WTC11 (cell line): Measurements from ENCODE around the gene TACR2. TPM values are rescaled to one million over a fixed set of nuclear protein-coding genes. Genes with fewer than 3 reads are reported as not detected.

ENCODE experiments used
- ATAC-seq: fragments of 200-7000 bp; cut with Tn5 transposase; 2 replicates; pipeline ENCODE4 v1.10.0; 2021; ENCODE audit warnings: mild to moderate bottlenecking, moderate library complexity
- CTCF ChIA-PET: fragments of 300-600 bp; sonication (Branson Sonifier 250); formaldehyde crosslinking; loops from one replicate; lab custom pipeline; 2021; ENCODE audit warnings: antibody characterized with exemption; lab: Charles Lee
- POLR2A ChIA-PET: fragments of 350-600 bp; sonication (Branson Sonifier 250); formaldehyde crosslinking; loops from one replicate; lab custom pipeline; 2021; ENCODE audit warnings: antibody characterized with exemption; lab: Charles Lee
- DNase-seq: peaks from one replicate; pipeline ENCODE4 v3.0.0; 2021; ENCODE audit warnings: low spot score
- H3K27ac Mint-ChIP-seq: 2 replicates; pipeline ENCODE4 v1.8.0; 2021; ENCODE audit warnings: mixed read lengths
- H3K27me3 Mint-ChIP-seq: 2 replicates; pipeline ENCODE4 v1.8.0; 2021; ENCODE audit warnings: low read depth, mild to moderate bottlenecking, moderate library complexity, mixed read lengths
- H3K36me3 Mint-ChIP-seq: 2 replicates; pipeline ENCODE4 v1.8.0; 2021; ENCODE audit warnings: mixed read lengths
- H3K4me1 Mint-ChIP-seq: 2 replicates; pipeline ENCODE4 v1.8.0; 2022; ENCODE audit warnings: mixed read lengths
- H3K4me3 Mint-ChIP-seq: 2 replicates; pipeline ENCODE4 v1.8.0; 2021; ENCODE audit warnings: mild to moderate bottlenecking, moderate library complexity, mixed read lengths
- H3K9me3 Mint-ChIP-seq: 2 replicates; pipeline ENCODE4 v1.8.0; 2021; ENCODE audit warnings: mixed read lengths
- CDX4 ChIP-seq: fragments of 250-450 bp; sonication (Bioruptor Pico); IDR thresholded peaks from 2 replicates; pipeline ENCODE4 v1.9.0; 2021; ENCODE audit warnings: moderate library complexity, mild to moderate bottlenecking, inconsistent platforms, borderline replicate concordance
- CREM ChIP-seq: sonication (generic); formaldehyde crosslinking; IDR thresholded peaks from 2 replicates; pipeline ENCODE4 v1.8.1; 2022; ENCODE audit warnings: mild to moderate bottlenecking, missing genetic modification reagents, moderate library complexity
- E2F4 ChIP-seq: sonication (generic); formaldehyde crosslinking; IDR thresholded peaks from 2 replicates; pipeline ENCODE4 v1.8.1; 2022; ENCODE audit warnings: low read depth, mild to moderate bottlenecking, moderate library complexity, missing genetic modification reagents, borderline replicate concordance
- ERG ChIP-seq: fragments of 250-450 bp; sonication (Bioruptor Pico); IDR thresholded peaks from 2 replicates; pipeline ENCODE4 v1.8.0; 2021; ENCODE audit warnings: mild to moderate bottlenecking
- ETV6 ChIP-seq: sonication (generic); formaldehyde crosslinking; IDR thresholded peaks from 2 replicates; pipeline ENCODE4 v1.8.1; 2022; ENCODE audit warnings: mild to moderate bottlenecking, missing genetic modification reagents
- FOXK1 ChIP-seq: sonication (generic); formaldehyde crosslinking; IDR thresholded peaks from 2 replicates; pipeline ENCODE4 v1.8.0; 2022; ENCODE audit warnings: mild to moderate bottlenecking, moderate library complexity, missing genetic modification reagents
- NFE2L1 ChIP-seq: sonication (generic); formaldehyde crosslinking; IDR thresholded peaks from 2 replicates; pipeline ENCODE4 v1.8.1; 2023; ENCODE audit warnings: missing genetic modification reagents
- SMAD3 ChIP-seq: sonication (generic); formaldehyde crosslinking; IDR thresholded peaks from 2 replicates; pipeline ENCODE4 v1.8.0; 2022; ENCODE audit warnings: missing genetic modification reagents, mild to moderate bottlenecking, borderline replicate concordance
- TP53 ChIP-seq: sonication (generic); formaldehyde crosslinking; IDR thresholded peaks from 2 replicates; pipeline ENCODE4 v1.8.1; 2023; ENCODE audit warnings: mild to moderate bottlenecking, missing genetic modification reagents
- USF2 ChIP-seq: sonication (generic); formaldehyde crosslinking; IDR thresholded peaks from 2 replicates; pipeline ENCODE4 v1.8.1; 2023; ENCODE audit warnings: mild to moderate bottlenecking, missing genetic modification reagents, moderate library complexity
- ZNF121 ChIP-seq: sonication (generic); formaldehyde crosslinking; IDR thresholded peaks from 2 replicates; pipeline ENCODE4 v1.8.0; 2023; ENCODE audit warnings: missing genetic modification reagents
- ZNF263 ChIP-seq: sonication (generic); formaldehyde crosslinking; IDR thresholded peaks from 2 replicates; pipeline ENCODE4 v1.8.1; 2022; ENCODE audit warnings: low read depth, mild to moderate bottlenecking, moderate library complexity, missing genetic modification reagents
- ZNF317 ChIP-seq: sonication (generic); formaldehyde crosslinking; IDR thresholded peaks from 2 replicates; pipeline ENCODE4 v1.8.1; 2023; ENCODE audit warnings: low read depth, mild to moderate bottlenecking, moderate library complexity, missing genetic modification reagents, borderline replicate concordance
- ZNF396 ChIP-seq: fragments of 250-450 bp; sonication (Bioruptor Pico); IDR thresholded peaks from 2 replicates; pipeline ENCODE4 v1.8.0; 2021; ENCODE audit warnings: mild to moderate bottlenecking, moderate library complexity, borderline replicate concordance
- total RNA-seq: library from RNA; stranded (reverse); gene quantifications from 3 replicates; pipeline ENCODE4 v1.2.3, GENCODE V29; 2021
- TF ChIP-seq, protein P1 (sequence below): sonication (generic); formaldehyde crosslinking; IDR thresholded peaks from 2 replicates; pipeline ENCODE4 v1.8.0; 2023; ENCODE audit warnings: missing genetic modification reagents, mild to moderate bottlenecking, borderline replicate concordance
- TF ChIP-seq, protein P2 (sequence below): sonication (generic); formaldehyde crosslinking; IDR thresholded peaks from 2 replicates; pipeline ENCODE4 v1.8.0; 2022; ENCODE audit warnings: missing genetic modification reagents

Gene TACR2
- total RNA-seq, 1 experiment from 2014 or later = 0.20 TPM

GRCh38 chr10:69415951-69416350, 767 bp downstream of the TACR2 start (continued):
- TF ChIP-seq E2F4 = no peak
- TF ChIP-seq SMAD3 (CRISPR knock-in tag) = no peak
- TF ChIP-seq ZNF317 (CRISPR knock-in tag) = no peak

DNA sequence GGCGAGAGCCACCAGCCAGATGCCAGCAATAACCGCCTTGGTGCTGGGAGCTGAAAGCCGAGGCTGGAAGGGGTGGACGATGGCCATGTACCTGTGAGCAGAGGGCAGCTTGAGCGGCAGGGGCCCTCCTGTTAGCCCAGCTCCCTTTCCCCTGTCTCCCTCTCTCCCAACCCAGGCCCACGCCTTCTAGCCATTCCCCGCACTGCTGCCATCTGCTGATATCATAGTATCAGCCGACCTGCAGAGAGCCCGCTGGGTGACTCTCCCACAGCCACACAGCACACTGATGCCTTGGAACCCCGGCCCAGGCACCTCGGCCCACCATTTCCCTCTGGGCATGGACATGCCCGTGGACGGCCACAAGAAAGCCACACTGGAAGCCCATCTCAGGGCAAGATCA, 1.7 kb downstream of the TACR2 start:
- ChIA-PET POLR2A (no interaction called here), CTCF (interaction anchor here (0.6 to 1.5 kb wide), 2 partner anchors 92 to 428 kb away, joined by 3 to 4 read pairs; no protein-coding TSS in a partner anchor)
- Mint-ChIP-seq H3K27me3 (no peaks in the 10 kb centered on the region; the same call in 1 of the 2 replicates), H3K4me3 (no peak overlapping the region), H3K9me3 (no peaks in the 10 kb centered on the region), H3K27ac (no peak overlapping the region), H3K36me3 (no peaks in the 10 kb centered on the region), H3K4me1 (peaks cover 3% of the 10 kb centered on the region; the same call in 1 of the 2 replicates)
- TF ChIP-seq USF2 = no peak
- TF ChIP-seq, protein P1, sequence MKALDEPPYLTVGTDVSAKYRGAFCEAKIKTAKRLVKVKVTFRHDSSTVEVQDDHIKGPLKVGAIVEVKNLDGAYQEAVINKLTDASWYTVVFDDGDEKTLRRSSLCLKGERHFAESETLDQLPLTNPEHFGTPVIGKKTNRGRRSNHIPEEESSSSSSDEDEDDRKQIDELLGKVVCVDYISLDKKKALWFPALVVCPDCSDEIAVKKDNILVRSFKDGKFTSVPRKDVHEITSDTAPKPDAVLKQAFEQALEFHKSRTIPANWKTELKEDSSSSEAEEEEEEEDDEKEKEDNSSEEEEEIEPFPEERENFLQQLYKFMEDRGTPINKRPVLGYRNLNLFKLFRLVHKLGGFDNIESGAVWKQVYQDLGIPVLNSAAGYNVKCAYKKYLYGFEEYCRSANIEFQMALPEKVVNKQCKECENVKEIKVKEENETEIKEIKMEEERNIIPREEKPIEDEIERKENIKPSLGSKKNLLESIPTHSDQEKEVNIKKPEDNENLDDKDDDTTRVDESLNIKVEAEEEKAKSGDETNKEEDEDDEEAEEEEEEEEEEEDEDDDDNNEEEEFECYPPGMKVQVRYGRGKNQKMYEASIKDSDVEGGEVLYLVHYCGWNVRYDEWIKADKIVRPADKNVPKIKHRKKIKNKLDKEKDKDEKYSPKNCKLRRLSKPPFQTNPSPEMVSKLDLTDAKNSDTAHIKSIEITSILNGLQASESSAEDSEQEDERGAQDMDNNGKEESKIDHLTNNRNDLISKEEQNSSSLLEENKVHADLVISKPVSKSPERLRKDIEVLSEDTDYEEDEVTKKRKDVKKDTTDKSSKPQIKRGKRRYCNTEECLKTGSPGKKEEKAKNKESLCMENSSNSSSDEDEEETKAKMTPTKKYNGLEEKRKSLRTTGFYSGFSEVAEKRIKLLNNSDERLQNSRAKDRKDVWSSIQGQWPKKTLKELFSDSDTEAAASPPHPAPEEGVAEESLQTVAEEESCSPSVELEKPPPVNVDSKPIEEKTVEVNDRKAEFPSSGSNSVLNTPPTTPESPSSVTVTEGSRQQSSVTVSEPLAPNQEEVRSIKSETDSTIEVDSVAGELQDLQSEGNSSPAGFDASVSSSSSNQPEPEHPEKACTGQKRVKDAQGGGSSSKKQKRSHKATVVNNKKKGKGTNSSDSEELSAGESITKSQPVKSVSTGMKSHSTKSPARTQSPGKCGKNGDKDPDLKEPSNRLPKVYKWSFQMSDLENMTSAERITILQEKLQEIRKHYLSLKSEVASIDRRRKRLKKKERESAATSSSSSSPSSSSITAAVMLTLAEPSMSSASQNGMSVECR (CRISPR knock-in tag) = no peak
- ATAC-seq (0 out of 2 replicates have a peak, but pooled peaks have one; percentile 10), DNase-seq (no peak)

- Mint-ChIP-seq H3K27ac (no peak overlapping the region), H3K4me3 (no peak overlapping the region), H3K4me1 (peaks cover 3% of the 10 kb centered on the region; the same call in 1 of the 2 replicates), H3K9me3 (no peaks in the 10 kb centered on the region), H3K27me3 (peaks cover 2% of the 10 kb centered on the region), H3K36me3 (no peaks in the 10 kb centered on the region)
- ChIA-PET CTCF (interaction anchor here (0.6 to 1.5 kb wide), 3 partner anchors 25 to 427 kb away, joined by 3 to 4 read pairs (median 3); no protein-coding TSS in a partner anchor), POLR2A (no interaction called here)
- DNase-seq (no peak), ATAC-seq (no peak)
- TF ChIP-seq CDX4 (CRISPR knock-in tag) (no peak), ZNF121 (CRISPR knock-in tag) (no peak), NFE2L1 (CRISPR knock-in tag) (no peak), ERG (CRISPR knock-in tag) (no peak), TP53 (CRISPR knock-in tag) (no peak), ETV6 (CRISPR knock-in tag) (no peak), CREM (no peak), ZNF263 (CRISPR knock-in tag) (no peak), FOXK1 (CRISPR knock-in tag) (no peak), ZNF396 (CRISPR knock-in tag) (no peak)
- TF ChIP-seq, protein P2, sequence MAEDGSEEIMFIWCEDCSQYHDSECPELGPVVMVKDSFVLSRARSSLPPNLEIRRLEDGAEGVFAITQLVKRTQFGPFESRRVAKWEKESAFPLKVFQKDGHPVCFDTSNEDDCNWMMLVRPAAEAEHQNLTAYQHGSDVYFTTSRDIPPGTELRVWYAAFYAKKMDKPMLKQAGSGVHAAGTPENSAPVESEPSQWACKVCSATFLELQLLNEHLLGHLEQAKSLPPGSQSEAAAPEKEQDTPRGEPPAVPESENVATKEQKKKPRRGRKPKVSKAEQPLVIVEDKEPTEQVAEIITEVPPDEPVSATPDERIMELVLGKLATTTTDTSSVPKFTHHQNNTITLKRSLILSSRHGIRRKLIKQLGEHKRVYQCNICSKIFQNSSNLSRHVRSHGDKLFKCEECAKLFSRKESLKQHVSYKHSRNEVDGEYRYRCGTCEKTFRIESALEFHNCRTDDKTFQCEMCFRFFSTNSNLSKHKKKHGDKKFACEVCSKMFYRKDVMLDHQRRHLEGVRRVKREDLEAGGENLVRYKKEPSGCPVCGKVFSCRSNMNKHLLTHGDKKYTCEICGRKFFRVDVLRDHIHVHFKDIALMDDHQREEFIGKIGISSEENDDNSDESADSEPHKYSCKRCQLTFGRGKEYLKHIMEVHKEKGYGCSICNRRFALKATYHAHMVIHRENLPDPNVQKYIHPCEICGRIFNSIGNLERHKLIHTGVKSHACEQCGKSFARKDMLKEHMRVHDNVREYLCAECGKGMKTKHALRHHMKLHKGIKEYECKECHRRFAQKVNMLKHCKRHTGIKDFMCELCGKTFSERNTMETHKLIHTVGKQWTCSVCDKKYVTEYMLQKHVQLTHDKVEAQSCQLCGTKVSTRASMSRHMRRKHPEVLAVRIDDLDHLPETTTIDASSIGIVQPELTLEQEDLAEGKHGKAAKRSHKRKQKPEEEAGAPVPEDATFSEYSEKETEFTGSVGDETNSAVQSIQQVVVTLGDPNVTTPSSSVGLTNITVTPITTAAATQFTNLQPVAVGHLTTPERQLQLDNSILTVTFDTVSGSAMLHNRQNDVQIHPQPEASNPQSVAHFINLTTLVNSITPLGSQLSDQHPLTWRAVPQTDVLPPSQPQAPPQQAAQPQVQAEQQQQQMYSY = no peak
Observed at GRCh38 chr10:69414036-69415018, 2.4 kb downstream of the TACR2 start.
